ENCODE measurements around the gene TRIM26. TPM values are rescaled to one million over a fixed set of nuclear protein-coding genes. Genes with fewer than 3 reads are reported as not detected.

The TRIM26 gene
- total RNA-seq, 2 experiments from 2014 or later: 43.4 to 45.0 TPM

DNA sequence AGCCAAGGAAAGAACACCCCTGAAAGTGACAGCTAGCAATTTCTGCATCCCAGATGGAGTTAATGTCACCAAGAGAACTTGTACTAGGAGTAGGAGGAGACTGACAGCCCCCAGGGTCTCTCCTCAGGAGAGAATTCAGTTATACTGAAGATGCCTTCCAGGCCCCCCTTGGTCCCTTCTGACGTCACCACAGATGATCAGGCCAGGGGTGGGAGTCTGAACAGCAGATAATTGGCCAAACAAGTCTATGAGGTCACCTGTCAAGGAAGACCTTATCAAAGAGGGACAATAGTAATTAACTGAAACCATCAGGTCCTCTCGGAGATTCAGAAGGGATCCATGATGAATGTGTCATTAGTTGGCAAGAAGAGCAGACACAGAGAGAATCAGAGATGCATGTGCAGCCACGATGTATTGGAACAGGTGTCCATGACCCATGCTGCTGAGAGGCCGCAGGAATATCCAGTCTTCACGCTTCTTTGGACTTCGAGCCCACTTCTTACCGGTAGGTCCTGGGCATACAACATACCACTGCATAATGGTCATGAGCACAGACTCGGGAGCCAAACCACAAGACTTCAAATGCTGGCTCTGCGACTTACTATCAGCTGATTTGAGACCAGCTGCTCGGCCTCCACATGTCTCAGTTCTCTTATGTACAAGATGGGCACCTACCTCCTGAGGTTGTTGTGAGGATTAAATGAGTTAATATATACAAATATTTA lies 62.4 kb downstream of the TRIM26 start:
- ChIA-PET POLR2A (no interaction called here), CTCF (interaction anchor here (1.1 to 1.2 kb wide), 3 partner anchors 20 to 303 kb away, joined by 3 read pairs; no protein-coding TSS in a partner anchor)
- Mint-ChIP-seq H3K4me3 (no peak overlapping the region), H3K27me3 (peaks cover 26% of the 10 kb centered on the region), H3K36me3 (ENCODE audit: low read depth) (no peaks in the 10 kb centered on the region), H3K9me3 (no peaks in the 10 kb centered on the region), H3K4me1 (ENCODE audit: low read depth) (peaks cover 4% of the 10 kb centered on the region), H3K27ac (no peak overlapping the region)
- ATAC-seq (no peak), DNase-seq (no peak)
- intact Hi-C loops (cut with micrococcal nuclease): no loop called here
- TF ChIP-seq, protein P1, sequence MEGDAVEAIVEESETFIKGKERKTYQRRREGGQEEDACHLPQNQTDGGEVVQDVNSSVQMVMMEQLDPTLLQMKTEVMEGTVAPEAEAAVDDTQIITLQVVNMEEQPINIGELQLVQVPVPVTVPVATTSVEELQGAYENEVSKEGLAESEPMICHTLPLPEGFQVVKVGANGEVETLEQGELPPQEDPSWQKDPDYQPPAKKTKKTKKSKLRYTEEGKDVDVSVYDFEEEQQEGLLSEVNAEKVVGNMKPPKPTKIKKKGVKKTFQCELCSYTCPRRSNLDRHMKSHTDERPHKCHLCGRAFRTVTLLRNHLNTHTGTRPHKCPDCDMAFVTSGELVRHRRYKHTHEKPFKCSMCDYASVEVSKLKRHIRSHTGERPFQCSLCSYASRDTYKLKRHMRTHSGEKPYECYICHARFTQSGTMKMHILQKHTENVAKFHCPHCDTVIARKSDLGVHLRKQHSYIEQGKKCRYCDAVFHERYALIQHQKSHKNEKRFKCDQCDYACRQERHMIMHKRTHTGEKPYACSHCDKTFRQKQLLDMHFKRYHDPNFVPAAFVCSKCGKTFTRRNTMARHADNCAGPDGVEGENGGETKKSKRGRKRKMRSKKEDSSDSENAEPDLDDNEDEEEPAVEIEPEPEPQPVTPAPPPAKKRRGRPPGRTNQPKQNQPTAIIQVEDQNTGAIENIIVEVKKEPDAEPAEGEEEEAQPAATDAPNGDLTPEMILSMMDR (IDR thresholded peaks at IDR 0.05): no peak

DNA sequence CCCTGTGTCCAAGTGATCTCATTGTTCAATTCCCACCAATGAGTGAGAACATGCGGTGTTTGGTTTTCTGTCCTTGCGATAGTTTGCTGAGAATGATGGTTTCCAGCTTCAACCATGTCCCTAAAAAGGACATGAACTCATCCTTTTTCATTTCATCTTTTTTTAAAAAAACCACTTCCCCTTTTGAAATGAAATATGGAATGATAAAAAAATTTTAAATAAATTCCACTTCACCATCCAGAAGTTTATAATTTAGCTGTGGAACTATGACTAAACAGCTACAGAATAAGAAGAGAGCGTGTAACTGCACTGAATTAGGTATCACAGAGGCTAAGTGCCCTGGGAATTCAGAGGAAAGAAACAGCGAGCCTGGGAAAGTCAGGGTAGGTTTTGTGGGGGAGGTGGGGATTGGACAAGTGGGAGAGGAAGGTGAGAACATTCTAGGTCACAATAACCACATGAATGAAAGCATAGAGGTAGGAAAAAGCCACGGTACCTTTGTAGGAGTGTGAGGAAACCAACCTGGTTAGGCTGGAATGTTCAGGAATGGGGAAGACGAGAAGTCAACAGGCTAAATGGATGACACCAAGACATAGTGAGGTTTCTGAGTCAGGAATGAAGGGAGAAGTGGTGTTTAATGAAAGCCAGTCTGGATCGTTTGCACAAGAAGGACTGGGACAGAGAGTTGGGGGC lies 63.2 kb downstream of the TRIM26 start:
- ChIA-PET CTCF (no interaction called here), POLR2A (no interaction called here)
- TF ChIP-seq, protein P1 (IDR thresholded peaks at IDR 0.05): no peak
- DNase-seq (no peak), ATAC-seq (no peak)
- H3K36me3 Mint-ChIP-seq (ENCODE audit: low read depth): no peaks in the 10 kb centered on the region
- intact Hi-C loops (cut with micrococcal nuclease): no loop called here
- no peak overlapping the region for H3K4me3 Mint-ChIP-seq
- no peaks in the 10 kb centered on the region for H3K9me3 Mint-ChIP-seq
- H3K4me1 Mint-ChIP-seq (ENCODE audit: low read depth): peaks cover 4% of the 10 kb centered on the region
- H3K27me3 Mint-ChIP-seq: peaks cover 29% of the 10 kb centered on the region
- no peak overlapping the region for H3K27ac Mint-ChIP-seq

DNA sequence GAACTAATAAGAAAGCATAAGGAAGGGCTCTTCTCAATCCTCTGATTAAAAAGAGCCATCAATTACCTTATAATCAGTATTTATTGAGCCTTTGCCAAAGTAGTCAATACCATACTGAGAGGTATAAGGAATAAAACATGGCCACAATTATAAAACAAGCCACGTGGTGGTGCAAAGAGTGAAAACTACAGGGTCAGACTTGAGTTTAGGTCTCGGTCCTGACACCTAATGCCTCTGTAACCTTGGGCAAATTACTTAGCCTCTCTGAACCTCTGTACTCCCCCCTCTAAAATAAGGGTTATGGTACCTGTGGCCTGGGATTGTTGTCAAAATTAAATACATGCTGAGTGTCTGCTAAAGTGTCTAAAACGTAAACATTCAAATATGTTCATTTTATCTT lies 64.0 kb downstream of the TRIM26 start:
- ATAC-seq (no peak), DNase-seq (no peak)
- Mint-ChIP-seq H3K36me3 (ENCODE audit: low read depth) (no peaks in the 10 kb centered on the region), H3K27ac (no peak overlapping the region), H3K9me3 (no peaks in the 10 kb centered on the region), H3K4me3 (no peak overlapping the region), H3K27me3 (peaks cover 35% of the 10 kb centered on the region), H3K4me1 (ENCODE audit: low read depth) (peaks cover 4% of the 10 kb centered on the region)
- intact Hi-C loops (cut with micrococcal nuclease): no loop called here
- ChIA-PET POLR2A (no interaction called here), CTCF (interaction anchor here (1.7 kb wide), 1 partner anchor 18 kb away, joined by 6 read pairs; no protein-coding TSS in a partner anchor)
- TF ChIP-seq, protein P1 (IDR thresholded peaks at IDR 0.05): no peak

DNA sequence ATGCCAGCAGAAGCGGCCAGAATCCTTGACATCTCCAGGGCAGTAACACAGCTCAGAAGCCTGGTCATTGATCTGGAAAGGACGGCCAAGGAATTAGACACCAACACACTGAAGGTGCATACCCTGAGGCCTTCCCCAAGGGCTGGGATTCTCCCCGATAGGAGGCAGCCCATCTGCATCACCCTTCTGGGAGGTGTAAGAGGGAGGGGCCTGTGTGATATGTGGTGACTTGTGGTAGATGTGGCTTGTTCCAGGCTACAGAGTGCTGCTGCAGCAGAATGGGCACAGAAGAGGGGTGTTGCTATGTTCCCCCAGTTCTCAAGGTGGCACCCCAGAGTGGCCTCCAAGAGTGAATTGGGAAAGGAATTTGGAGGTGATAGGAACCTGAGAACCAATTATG lies 66.1 kb downstream of the TRIM26 start:
- TF ChIP-seq, protein P1 (IDR thresholded peaks at IDR 0.05): no peak
- Mint-ChIP-seq H3K36me3 (ENCODE audit: low read depth) (no peaks in the 10 kb centered on the region), H3K27ac (no peak overlapping the region), H3K4me3 (no peak overlapping the region), H3K27me3 (peaks cover 37% of the 10 kb centered on the region), H3K9me3 (no peaks in the 10 kb centered on the region), H3K4me1 (ENCODE audit: low read depth) (peaks cover 4% of the 10 kb centered on the region)
- CTCF ChIA-PET: interaction anchor here (1.2 to 1.3 kb wide), 2 partner anchors 16 to 17 kb away, joined by 3 read pairs; no protein-coding TSS in a partner anchor
- intact Hi-C loops (cut with micrococcal nuclease): no loop called here
- DNase-seq: no peak
- POLR2A ChIA-PET: no interaction called here
- peak; percentile 62 for ATAC-seq

DNA sequence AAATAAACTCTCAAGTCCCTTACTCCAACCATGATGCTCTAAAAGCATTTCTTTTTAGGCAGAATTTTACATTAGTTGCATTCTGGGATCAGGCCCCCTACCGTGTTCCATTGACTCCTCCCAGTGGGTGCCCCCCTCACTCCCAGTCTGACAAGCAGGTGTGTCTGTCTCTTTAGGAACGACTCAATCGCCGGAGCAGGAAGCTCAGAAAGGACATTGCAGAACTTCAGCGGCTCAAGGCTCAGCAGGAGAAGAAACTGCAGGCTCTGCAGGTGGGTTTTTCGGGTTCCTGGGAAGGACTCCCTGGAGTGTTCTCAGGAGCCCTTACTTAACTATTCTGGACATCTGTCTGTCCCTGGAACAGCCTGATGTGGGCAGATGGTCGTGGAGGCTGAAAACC lies 67.4 kb downstream of the TRIM26 start:
- Mint-ChIP-seq H3K4me3 (no peak overlapping the region), H3K9me3 (no peaks in the 10 kb centered on the region), H3K27ac (no peak overlapping the region), H3K36me3 (ENCODE audit: low read depth) (no peaks in the 10 kb centered on the region), H3K4me1 (ENCODE audit: low read depth) (no peaks in the 10 kb centered on the region), H3K27me3 (peaks cover 46% of the 10 kb centered on the region)
- no peak for DNase-seq
- TF ChIP-seq, protein P1 (IDR thresholded peaks at IDR 0.05): no peak
- ChIA-PET POLR2A (no interaction called here), CTCF (interaction anchor here (1.3 kb wide), 1 partner anchor 16 kb away, joined by 3 read pairs; no protein-coding TSS in a partner anchor)
- ATAC-seq: no peak
- intact Hi-C loops (cut with micrococcal nuclease): no loop called here

All from activated CD8-positive, alpha-beta T cell treated with anti-CD3 and anti-CD28 coated beads for 36 hours (primary cell).